SU-DHL-6 (cell line): Measurements from ENCODE around the gene RAB20.

ENCODE experiments used
- CTCF ChIP-seq: fragments of 200-600 bp; sonication (generic); IDR thresholded peaks from one replicate; pipeline ENCODE4 v1.5.1; 2017; ENCODE audit warnings: antibody characterized with exemption, mild to moderate bottlenecking, low read length, moderate library complexity; ENCODE audit not compliant: insufficient read depth, poor library complexity, severe bottlenecking
- EZH2phosphoT487 ChIP-seq: fragments of 200-600 bp; sonication (generic), shearing (Covaris generic); conservative IDR thresholded peaks from 2 replicates; pipeline ENCODE4 v1.6.1; 2018; ENCODE audit warnings: mild to moderate bottlenecking, antibody characterized with exemption, low read length, moderate library complexity, mixed read lengths

- TF ChIP-seq CTCF (no peak), EZH2phosphoT487 (no peak)
These were observed 43.3 kb downstream of the RAB20 start for GRCh38 chr13:110518226-110518525.
